Liver (tissue), 9 donors: ENCODE results near the gene S1PR4. TPM values are rescaled to one million over a fixed set of nuclear protein-coding genes. Genes with fewer than 3 reads are reported as not detected.
A peak's percentile ranks its signal among the peaks of the same experiment; 100 is the strongest.

Source experiments
- DNase-seq: peaks from one replicate; pipeline ENCODE4 v3.0.0-alpha.2; 2017; ENCODE audit warnings: low spot score
- H3K27ac ChIP-seq, 2 donors: one replicate each; pipeline ENCODE4 v1.7.0; 2013; ENCODE audit warnings: inconsistent platforms in 2 of 2, low read length in 2 of 2, control low read depth in 1 of 2, low read depth in 1 of 2, mild to moderate bottlenecking in 1 of 2
- H3K27me3 ChIP-seq, 4 donors: one replicate each; pipeline versions ENCODE4 v1.6.1 to v1.7.0; 2013; ENCODE audit warnings: low read length in 3 of 4, inconsistent platforms in 1 of 4, mild to moderate bottlenecking in 1 of 4, moderate library complexity in 1 of 4; ENCODE audit not compliant: control insufficient read depth in 4 of 4, insufficient read depth in 4 of 4
- H3K36me3 ChIP-seq, 4 donors: one replicate each; pipeline versions ENCODE4 v1.6.1 to v1.7.0; 2013; ENCODE audit warnings: low read length in 3 of 4, mild to moderate bottlenecking in 3 of 4, low read depth in 1 of 4, moderate library complexity in 1 of 4; ENCODE audit not compliant: control insufficient read depth in 4 of 4, insufficient read depth in 3 of 4
- H3K4me1 ChIP-seq, 4 donors: one replicate each; pipeline versions ENCODE4 v1.6.1 to v1.7.0; 2013; ENCODE audit warnings: low read length in 3 of 4, mild to moderate bottlenecking in 3 of 4, moderate library complexity in 1 of 4; ENCODE audit not compliant: control insufficient read depth in 4 of 4, insufficient read depth in 4 of 4
- H3K4me3 ChIP-seq, 3 donors: one replicate each; pipeline versions ENCODE4 v1.6.1 to v1.7.0; 2013; ENCODE audit warnings: low read length in 3 of 3, control low read depth in 1 of 3, low read depth in 1 of 3, mild to moderate bottlenecking in 1 of 3
- H3K9ac ChIP-seq, 2 donors: one replicate each; pipeline ENCODE4 v1.7.0; 2013; ENCODE audit warnings: low read length in 2 of 2, mild to moderate bottlenecking in 2 of 2, moderate library complexity in 2 of 2, control low read depth in 1 of 2, low read depth in 1 of 2
- H3K9me3 ChIP-seq, 4 donors: one replicate each; pipeline versions ENCODE4 v1.6.1 to v1.7.0; 2013; ENCODE audit warnings: low read length in 3 of 4; ENCODE audit not compliant: control insufficient read depth in 4 of 4
- CTCF ChIP-seq: fragments of 150-350 bp; IDR thresholded peaks from 2 replicates; pipeline ENCODE4 v1.5.1; 2017; ENCODE audit warnings: improper control_type of control experiment, low read depth, low read length; ENCODE audit not compliant: missing input control
- EGR1 ChIP-seq, 2 donors: IDR thresholded peaks; 2 replicates each; pipeline ENCODE4 v1.6.1; 2016 to 2018; ENCODE audit warnings: antibody characterized with exemption in 2 of 2, low read depth in 2 of 2
- FOXA1 ChIP-seq: IDR thresholded peaks from 2 replicates; pipeline ENCODE4 v1.6.1; 2016; ENCODE audit warnings: antibody characterized with exemption
- FOXA2 ChIP-seq: IDR thresholded peaks from 2 replicates; pipeline ENCODE4 v1.6.1; 2016; ENCODE audit warnings: antibody characterized with exemption
- GABPA ChIP-seq, 2 donors: IDR thresholded peaks in 1 of 2; conservative IDR thresholded peaks in 1 of 2; 2 replicates each; pipeline ENCODE4 v1.6.1; 2016; ENCODE audit warnings: antibody characterized with exemption in 2 of 2, mild to moderate bottlenecking in 1 of 2, moderate library complexity in 1 of 2
- HNF4A ChIP-seq, 2 donors: conservative IDR thresholded peaks; 2 replicates each; pipeline ENCODE4 v1.6.1; 2016; ENCODE audit warnings: antibody characterized with exemption in 2 of 2, mild to moderate bottlenecking in 2 of 2
- HNF4G ChIP-seq: IDR thresholded peaks from 2 replicates; pipeline ENCODE4 v1.6.1; 2016; ENCODE audit warnings: antibody characterized with exemption
- JUND ChIP-seq, 2 donors: IDR thresholded peaks; 2 replicates each; pipeline ENCODE4 v1.6.1; 2016; ENCODE audit warnings: antibody characterized with exemption in 2 of 2
- MAX ChIP-seq: IDR thresholded peaks from 2 replicates; pipeline ENCODE4 v1.6.1; 2016; ENCODE audit warnings: antibody characterized with exemption
- NR2F2 ChIP-seq: IDR thresholded peaks from 2 replicates; pipeline ENCODE4 v1.6.1; 2016; ENCODE audit warnings: antibody characterized with exemption
- RAD21 ChIP-seq, 2 donors: IDR thresholded peaks; 2 replicates each; pipeline ENCODE4 v1.6.1; 2016; ENCODE audit warnings: antibody characterized with exemption in 2 of 2, mild to moderate bottlenecking in 2 of 2
- REST ChIP-seq: IDR thresholded peaks from 2 replicates; pipeline ENCODE4 v1.6.1; 2016; ENCODE audit warnings: antibody characterized with exemption, mild to moderate bottlenecking
- RXRA ChIP-seq, 2 donors: IDR thresholded peaks; 2 replicates each; pipeline ENCODE4 v1.6.1; 2017 to 2018; ENCODE audit warnings: antibody characterized with exemption in 2 of 2, mild to moderate bottlenecking in 1 of 2
- SP1 ChIP-seq: IDR thresholded peaks from 2 replicates; pipeline ENCODE4 v1.6.1; 2018; ENCODE audit warnings: antibody characterized with exemption, mild to moderate bottlenecking
- TAF1 ChIP-seq: conservative IDR thresholded peaks from 2 replicates; pipeline ENCODE4 v1.6.1; 2016; ENCODE audit warnings: antibody characterized with exemption, mild to moderate bottlenecking
- YY1 ChIP-seq: IDR thresholded peaks from 2 replicates; pipeline ENCODE4 v1.6.1; 2016; ENCODE audit warnings: antibody characterized with exemption, mild to moderate bottlenecking
- WGBS: extraction: QIAGEN DNeasy Blood & Tissue Kit; methylation state at CpG from one replicate; pipeline ENCODE4 v1.1.7; 2013; 5-methylcytosine and 5-hydroxymethylcytosine counted together
- polyA plus RNA-seq, 2 donors: library from polyadenylated mRNA; stranded (reverse) in 1 of 2; unstranded in 1 of 2; fragments of 200-250 nt in 1 of 2; fragments of >200 nt in 1 of 2; fragmentation: Nextera tagmentation in 1 of 2; extraction: Ambion mirVana in 1 of 2; gene quantifications; one replicate each; pipeline versions ENCODE4 v1.2.1 to v1.2.3, GENCODE V29; 2013 to 2015
- total RNA-seq, 2 donors: library from RNA; depleted of rRNA; stranded (reverse); fragments of >200 nt; gene quantifications; one replicate each; pipeline ENCODE4 v1.2.3, GENCODE V29; 2014
- TF ChIP-seq, protein P1 (sequence below): IDR thresholded peaks from 2 replicates; pipeline ENCODE4 v1.6.1; 2016; ENCODE audit warnings: antibody characterized with exemption
- donor health status: healthy.
- donor health status: healthy.
- donor health status: healthy.
- donor health status: healthy.
- donor health status: healthy.

S1PR4 gene
- total and polyA plus RNA-seq, 4 donors = 0.93 to 11.0 (median 2.1) TPM

- Histone ChIP-seq H3K27me3 (no peaks in the 10 kb centered on the region), H3K36me3 (no peaks in the 10 kb centered on the region), H3K27ac (peak overlapping the region in 1 of 2 donors; percentile 12), H3K4me1 (no peaks in the 10 kb centered on the region), H3K9me3 (no peaks in the 10 kb centered on the region), H3K9ac (no peak overlapping the region), H3K4me3 (no peak overlapping the region)
- TF ChIP-seq CTCF = no peak
- no peak for TF ChIP-seq JUND (IDR thresholded peaks at IDR 0.05)
- DNase-seq = no peak
- WGBS = 57% methylated on average over 4 of the region's 4 CpGs
Observed at GRCh38 chr19:3133793-3134116, 44.8 kb upstream of the S1PR4 start.

DNA sequence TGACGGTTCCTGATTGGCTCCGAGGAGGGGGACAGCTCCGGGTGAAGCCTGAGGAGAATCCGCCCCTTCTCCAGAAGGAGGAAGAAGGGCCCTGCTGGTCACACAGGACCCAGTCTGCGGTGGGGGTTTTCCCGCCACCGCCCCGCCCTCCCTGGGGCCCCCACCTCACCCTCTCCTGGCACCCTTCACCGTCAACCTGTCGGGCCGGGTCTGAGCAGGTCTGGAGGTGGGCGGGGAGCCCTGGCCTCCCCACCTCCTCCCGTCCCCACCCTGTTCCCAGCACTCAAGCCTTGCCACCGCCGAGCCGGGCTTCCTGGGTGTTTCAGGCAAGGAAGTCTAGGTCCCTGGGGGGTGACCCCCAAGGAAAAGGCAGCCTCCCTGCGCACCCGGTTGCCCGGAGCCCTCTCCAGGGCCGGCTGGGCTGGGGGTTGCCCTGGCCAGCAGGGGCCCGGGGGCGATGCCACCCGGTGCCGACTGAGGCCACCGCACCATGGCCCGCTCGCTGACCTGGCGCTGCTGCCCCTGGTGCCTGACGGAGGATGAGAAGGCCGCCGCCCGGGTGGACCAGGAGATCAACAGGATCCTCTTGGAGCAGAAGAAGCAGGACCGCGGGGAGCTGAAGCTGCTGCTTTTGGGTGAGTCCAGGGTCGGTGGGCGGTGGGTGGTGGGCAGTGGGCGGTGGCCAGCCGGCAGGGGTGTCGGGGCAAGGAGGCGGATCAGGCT is 42.4 kb upstream of the S1PR4 start, which contains the start of gene GNA15:
Gene GNA15 (plus strand): TSS at position 73 of the 723 bp plus-strand sequence. CDS start 418 bp downstream, at position 491.
- no peaks in the 10 kb centered on the region for H3K36me3 ChIP-seq
- H3K9ac ChIP-seq = no peak within 1 kb of the TSS
- peak within 1 kb of the TSS in 2 of 3 donors; percentile 17 to 35 for H3K4me3 ChIP-seq
- no peak for DNase-seq
- TF ChIP-seq HNF4G (no peak), NR2F2 (no peak), RAD21 (IDR thresholded peaks at IDR 0.05) (no peak), FOXA1 (no peak), TAF1 (no peak)
- WGBS = 57% methylated on average over 40 of the region's 40 CpGs
- peak within 1 kb of the TSS; percentile 20 to 50 for H3K27ac ChIP-seq
- no peaks in the 10 kb centered on the region for H3K27me3 ChIP-seq
- H3K9me3 ChIP-seq = no peaks in the 10 kb centered on the region
- no peaks in the 10 kb centered on the region for H3K4me1 ChIP-seq

DNA sequence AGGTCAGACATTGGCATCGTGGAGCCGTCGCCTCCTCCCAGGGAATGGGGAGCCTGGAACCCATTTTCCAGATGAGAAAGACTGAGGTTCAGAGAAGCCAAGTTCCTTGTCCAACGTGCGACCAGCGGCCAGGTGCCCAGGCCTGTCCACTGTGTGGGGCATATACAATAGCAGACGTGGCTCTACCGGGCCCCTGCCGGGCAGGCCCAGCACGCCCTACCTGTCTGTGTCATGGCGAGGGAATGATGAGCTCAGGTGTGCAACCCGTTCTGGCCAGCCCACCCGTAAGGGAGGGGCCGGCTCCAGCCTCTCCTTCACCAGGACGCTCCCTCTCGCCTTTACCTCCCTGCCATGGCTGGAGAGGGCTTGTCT is 41.9 kb upstream of the S1PR4 start:
- Histone ChIP-seq H3K27ac (peak overlapping the region; percentile 20 to 50), H3K4me1 (no peaks in the 10 kb centered on the region), H3K27me3 (no peaks in the 10 kb centered on the region), H3K4me3 (peak overlapping the region in 1 of 3 donors; percentile 35), H3K9me3 (no peaks in the 10 kb centered on the region), H3K9ac (no peak overlapping the region), H3K36me3 (no peaks in the 10 kb centered on the region)
- WGBS = 68% methylated on average over 16 of the region's 16 CpGs
- no peak for DNase-seq
- TF ChIP-seq NR2F2 = no peak
- TF ChIP-seq MAX = no peak
- no peak for TF ChIP-seq RXRA (IDR thresholded peaks at IDR 0.05)
- TF ChIP-seq YY1 = no peak
- TF ChIP-seq SP1 = no peak
- TF ChIP-seq HNF4G = no peak
- no peak for TF ChIP-seq GABPA (IDR thresholded peaks at IDR 0.05 in 1 of 2, conservative IDR thresholded peaks at IDR 0.05 in 1 of 2)
- TF ChIP-seq FOXA1 = no peak
- no peak for TF ChIP-seq CTCF
- no peak for TF ChIP-seq EGR1 (IDR thresholded peaks at IDR 0.05; ENCODE audit: low read depth in 2 of 2)
- no peak for TF ChIP-seq FOXA2
- no peak for TF ChIP-seq HNF4A (conservative IDR thresholded peaks at IDR 0.05)
- no peak for TF ChIP-seq JUND (IDR thresholded peaks at IDR 0.05)
- TF ChIP-seq, protein P1, sequence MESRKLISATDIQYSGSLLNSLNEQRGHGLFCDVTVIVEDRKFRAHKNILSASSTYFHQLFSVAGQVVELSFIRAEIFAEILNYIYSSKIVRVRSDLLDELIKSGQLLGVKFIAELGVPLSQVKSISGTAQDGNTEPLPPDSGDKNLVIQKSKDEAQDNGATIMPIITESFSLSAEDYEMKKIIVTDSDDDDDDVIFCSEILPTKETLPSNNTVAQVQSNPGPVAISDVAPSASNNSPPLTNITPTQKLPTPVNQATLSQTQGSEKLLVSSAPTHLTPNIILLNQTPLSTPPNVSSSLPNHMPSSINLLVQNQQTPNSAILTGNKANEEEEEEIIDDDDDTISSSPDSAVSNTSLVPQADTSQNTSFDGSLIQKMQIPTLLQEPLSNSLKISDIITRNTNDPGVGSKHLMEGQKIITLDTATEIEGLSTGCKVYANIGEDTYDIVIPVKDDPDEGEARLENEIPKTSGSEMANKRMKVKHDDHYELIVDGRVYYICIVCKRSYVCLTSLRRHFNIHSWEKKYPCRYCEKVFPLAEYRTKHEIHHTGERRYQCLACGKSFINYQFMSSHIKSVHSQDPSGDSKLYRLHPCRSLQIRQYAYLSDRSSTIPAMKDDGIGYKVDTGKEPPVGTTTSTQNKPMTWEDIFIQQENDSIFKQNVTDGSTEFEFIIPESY = no peak
- no peak for TF ChIP-seq REST
- TF ChIP-seq TAF1 = no peak
